GM06990 (cell line): Measurements from ENCODE around the gene JARID2.

Source experiments
- DNase-seq: peaks from one replicate; pipeline ENCODE4 v3.0.0-alpha.2; 2011; ENCODE audit not compliant: insufficient read length; ENCODE audit errors: extremely low read depth
- H3K27me3 ChIP-seq: replicated peaks from 2 replicates; pipeline ENCODE4 v1.6.0; 2011; ENCODE audit warnings: low read length; ENCODE audit not compliant: control insufficient read depth, insufficient read depth
- H3K36me3 ChIP-seq: 2 replicates; pipeline ENCODE4 v1.5.1; 2011; ENCODE audit warnings: low read length; ENCODE audit not compliant: control insufficient read depth, insufficient read depth
- H3K4me3 ChIP-seq: replicated peaks from 2 replicates; pipeline ENCODE4 v1.5.1; 2011; ENCODE audit warnings: low read depth, mild to moderate bottlenecking, control low read depth, low read length
- TF ChIP-seq, protein P1 (sequence below): IDR thresholded peaks from 2 replicates; pipeline ENCODE4 v1.5.1; 2011; ENCODE audit warnings: low read length, control low read depth, mild to moderate bottlenecking, inconsistent platforms; ENCODE audit not compliant: insufficient read depth, poor library complexity, severe bottlenecking

The JARID2 gene

GRCh38 chr6:15493437-15494168, 247.7 kb downstream of the JARID2 start:
- H3K36me3 ChIP-seq, result peaks cover 10% of the 10 kb centered on the region
- no peaks in the 10 kb centered on the region for H3K27me3 ChIP-seq
- H3K4me3 ChIP-seq, result no peak overlapping the region
- DNase-seq, result no peak
- TF ChIP-seq, protein P1, sequence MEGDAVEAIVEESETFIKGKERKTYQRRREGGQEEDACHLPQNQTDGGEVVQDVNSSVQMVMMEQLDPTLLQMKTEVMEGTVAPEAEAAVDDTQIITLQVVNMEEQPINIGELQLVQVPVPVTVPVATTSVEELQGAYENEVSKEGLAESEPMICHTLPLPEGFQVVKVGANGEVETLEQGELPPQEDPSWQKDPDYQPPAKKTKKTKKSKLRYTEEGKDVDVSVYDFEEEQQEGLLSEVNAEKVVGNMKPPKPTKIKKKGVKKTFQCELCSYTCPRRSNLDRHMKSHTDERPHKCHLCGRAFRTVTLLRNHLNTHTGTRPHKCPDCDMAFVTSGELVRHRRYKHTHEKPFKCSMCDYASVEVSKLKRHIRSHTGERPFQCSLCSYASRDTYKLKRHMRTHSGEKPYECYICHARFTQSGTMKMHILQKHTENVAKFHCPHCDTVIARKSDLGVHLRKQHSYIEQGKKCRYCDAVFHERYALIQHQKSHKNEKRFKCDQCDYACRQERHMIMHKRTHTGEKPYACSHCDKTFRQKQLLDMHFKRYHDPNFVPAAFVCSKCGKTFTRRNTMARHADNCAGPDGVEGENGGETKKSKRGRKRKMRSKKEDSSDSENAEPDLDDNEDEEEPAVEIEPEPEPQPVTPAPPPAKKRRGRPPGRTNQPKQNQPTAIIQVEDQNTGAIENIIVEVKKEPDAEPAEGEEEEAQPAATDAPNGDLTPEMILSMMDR, result no peak

GRCh38 chr6:15495375-15495901, 249.6 kb downstream of the JARID2 start:
- Histone ChIP-seq H3K27me3 (no peaks in the 10 kb centered on the region), H3K36me3 (peaks cover 9% of the 10 kb centered on the region), H3K4me3 (no peak overlapping the region)
- TF ChIP-seq, protein P1, result no peak
- DNase-seq, result no peak

- DNase-seq, result no peak
- TF ChIP-seq, protein P1, result no peak
- no peaks in the 10 kb centered on the region for H3K27me3 ChIP-seq
- H3K36me3 ChIP-seq, result peaks cover 13% of the 10 kb centered on the region
- no peak overlapping the region for H3K4me3 ChIP-seq
Measured at GRCh38 chr6:15496345-15497131, 250.7 kb downstream of the JARID2 start.

DNA sequence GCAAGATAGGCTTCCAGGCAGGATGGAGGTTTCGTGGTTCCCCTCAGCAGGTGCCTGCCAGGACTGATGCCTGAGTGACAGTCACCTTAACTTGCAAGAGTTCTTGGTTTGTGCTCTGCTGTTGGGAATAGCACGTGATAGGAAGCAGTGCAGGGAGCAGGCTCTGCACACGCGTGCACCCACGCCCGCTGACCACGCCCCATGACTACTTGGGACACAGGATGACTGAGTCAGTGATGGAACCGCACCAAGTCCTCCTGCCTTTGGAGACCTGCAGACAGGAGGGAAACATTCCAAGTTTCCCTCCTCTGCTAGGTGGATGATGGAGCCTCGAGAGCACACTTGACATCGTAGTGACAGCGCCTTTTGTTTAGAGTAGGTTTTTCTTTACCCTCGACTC, 252.8 kb downstream of the JARID2 start:
- H3K36me3 ChIP-seq, result peaks cover 19% of the 10 kb centered on the region

GRCh38 chr6:15499125-15499524, 253.3 kb downstream of the JARID2 start:
- H3K36me3 ChIP-seq, result peaks cover 19% of the 10 kb centered on the region
- no peak overlapping the region for H3K4me3 ChIP-seq
- TF ChIP-seq, protein P1, result no peak
- DNase-seq, result no peak
- H3K27me3 ChIP-seq, result no peaks in the 10 kb centered on the region

More for the DNA sequence above, 252.8 kb downstream of the JARID2 start:
- TF ChIP-seq, protein P1, result no peak
- Histone ChIP-seq H3K4me3 (no peak overlapping the region), H3K27me3 (no peaks in the 10 kb centered on the region)
- DNase-seq, result no peak
